Activated B cell treated with CpG ODN at 0.5 μM for 24 hours (primary cell): ENCODE results near the gene SKI. TPM values are rescaled to one million over a fixed set of nuclear protein-coding genes. Genes with fewer than 3 reads are reported as not detected.

Experiments
- ATAC-seq: fragments of 200-7000 bp; cut with Tn5 transposase; one replicate; pipeline ENCODE4 v1.10.0; 2021; ENCODE audit warnings: low read depth, mild to moderate bottlenecking, moderate library complexity
- CTCF ChIA-PET: fragments of 350-600 bp; sonication (Branson Sonifier 250); formaldehyde crosslinking; loops from one replicate; lab custom pipeline; 2021; ENCODE audit warnings: antibody characterized with exemption; lab: Charles Lee
- POLR2A ChIA-PET: fragments of 350-600 bp; sonication (Branson Sonifier 250); formaldehyde crosslinking; loops from one replicate; lab custom pipeline; 2021; ENCODE audit warnings: antibody characterized with exemption; lab: Charles Lee
- DNase-seq: peaks from one replicate; pipeline ENCODE4 v3.0.0; 2022
- H3K27ac Mint-ChIP-seq: one replicate; pipeline ENCODE4 v1.8.0; 2020; ENCODE audit warnings: mixed read lengths
- H3K27me3 Mint-ChIP-seq: one replicate; pipeline ENCODE4 v1.8.0; 2021; ENCODE audit warnings: mixed read lengths
- H3K36me3 Mint-ChIP-seq: one replicate; pipeline ENCODE4 v1.8.0; 2021; ENCODE audit warnings: low read depth, mixed read lengths
- H3K4me1 Mint-ChIP-seq: one replicate; pipeline ENCODE4 v1.8.0; 2021; ENCODE audit warnings: mixed read lengths
- H3K4me3 Mint-ChIP-seq: one replicate; pipeline ENCODE4 v1.8.0; 2020; ENCODE audit warnings: mild to moderate bottlenecking, mixed read lengths
- H3K9me3 Mint-ChIP-seq: one replicate; pipeline ENCODE4 v1.8.0; 2020; ENCODE audit warnings: mixed read lengths
- intact Hi-C: fragments of 100-400 bp; cut with micrococcal nuclease; formaldehyde crosslinking; loops from one replicate; pipeline ENCODE4 v1.15.1; 2024
- total RNA-seq: library from RNA; stranded (reverse); gene quantifications from 2 replicates; pipeline ENCODE4 v1.2.3, GENCODE V29; 2022
- TF ChIP-seq, protein P1 (sequence below): fragments of 200-600 bp; IDR thresholded peaks from one replicate; pipeline ENCODE4 v1.8.0; 2022; ENCODE audit warnings: antibody characterized with exemption, mild to moderate bottlenecking

SKI gene
- total RNA-seq, 1 donor from 2014 or later, result 37.6 TPM

DNA sequence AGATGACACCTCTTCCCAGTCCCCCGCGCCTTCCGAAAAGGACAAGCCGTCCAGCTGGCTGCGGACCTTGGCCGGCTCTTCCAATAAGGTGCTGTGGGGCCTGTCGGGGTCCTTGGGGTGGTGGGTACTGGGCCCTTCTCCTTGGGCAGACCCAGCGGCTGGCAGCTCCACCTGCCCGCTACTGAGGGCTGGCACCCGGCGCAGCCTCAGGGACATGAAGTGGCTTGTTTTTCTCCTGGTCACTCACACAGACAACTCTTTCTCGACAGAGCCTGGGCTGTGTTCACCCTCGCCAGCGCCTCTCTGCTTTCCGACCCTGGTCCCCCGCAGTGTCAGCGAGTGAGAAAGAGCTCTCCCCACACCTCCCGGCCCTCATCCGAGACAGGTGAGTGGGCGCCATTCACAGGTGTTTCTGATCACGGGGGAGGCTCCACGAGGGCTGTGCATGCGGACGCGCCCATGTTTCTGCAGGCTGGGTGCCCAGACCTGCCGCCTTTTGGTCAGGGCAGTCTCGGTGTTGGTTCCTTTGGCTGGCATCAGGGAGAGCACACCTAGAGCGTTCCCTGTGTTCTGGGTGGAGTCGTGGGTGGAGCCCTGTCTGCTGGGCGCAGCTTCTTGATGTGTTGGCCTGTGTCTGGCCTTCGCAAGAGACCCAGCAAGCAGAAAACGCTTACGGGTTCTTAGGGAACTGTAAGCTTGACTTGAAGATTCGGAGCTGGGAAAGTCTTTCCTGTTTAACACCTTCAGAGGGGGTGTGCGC lies 75.1 kb downstream of the SKI start:
- intact Hi-C loops, result no loop called here
- ATAC-seq (no peak), DNase-seq (no peak)
- H3K36me3 Mint-ChIP-seq, result peaks cover 40% of the 10 kb centered on the region
- H3K27ac Mint-ChIP-seq, result peak overlapping the region; percentile 46
- TF ChIP-seq, protein P1, sequence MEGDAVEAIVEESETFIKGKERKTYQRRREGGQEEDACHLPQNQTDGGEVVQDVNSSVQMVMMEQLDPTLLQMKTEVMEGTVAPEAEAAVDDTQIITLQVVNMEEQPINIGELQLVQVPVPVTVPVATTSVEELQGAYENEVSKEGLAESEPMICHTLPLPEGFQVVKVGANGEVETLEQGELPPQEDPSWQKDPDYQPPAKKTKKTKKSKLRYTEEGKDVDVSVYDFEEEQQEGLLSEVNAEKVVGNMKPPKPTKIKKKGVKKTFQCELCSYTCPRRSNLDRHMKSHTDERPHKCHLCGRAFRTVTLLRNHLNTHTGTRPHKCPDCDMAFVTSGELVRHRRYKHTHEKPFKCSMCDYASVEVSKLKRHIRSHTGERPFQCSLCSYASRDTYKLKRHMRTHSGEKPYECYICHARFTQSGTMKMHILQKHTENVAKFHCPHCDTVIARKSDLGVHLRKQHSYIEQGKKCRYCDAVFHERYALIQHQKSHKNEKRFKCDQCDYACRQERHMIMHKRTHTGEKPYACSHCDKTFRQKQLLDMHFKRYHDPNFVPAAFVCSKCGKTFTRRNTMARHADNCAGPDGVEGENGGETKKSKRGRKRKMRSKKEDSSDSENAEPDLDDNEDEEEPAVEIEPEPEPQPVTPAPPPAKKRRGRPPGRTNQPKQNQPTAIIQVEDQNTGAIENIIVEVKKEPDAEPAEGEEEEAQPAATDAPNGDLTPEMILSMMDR, result no peak
- no peaks in the 10 kb centered on the region for H3K27me3 Mint-ChIP-seq
- no peaks in the 10 kb centered on the region for H3K9me3 Mint-ChIP-seq
- peaks cover 52% of the 10 kb centered on the region for H3K4me1 Mint-ChIP-seq
- ChIA-PET POLR2A (interaction anchor here (4.4 to 6.5 kb wide), 2 partner anchors 10 to 109 kb away, joined by 26 to 100 read pairs; partner anchors contain the start of gene FAAP20), CTCF (interaction anchor here (0.8 to 2.8 kb wide), 4 partner anchors 9 to 74 kb away, joined by 3 to 14 read pairs (median 4); no protein-coding TSS in a partner anchor)
- H3K4me3 Mint-ChIP-seq, result no peak overlapping the region

DNA sequence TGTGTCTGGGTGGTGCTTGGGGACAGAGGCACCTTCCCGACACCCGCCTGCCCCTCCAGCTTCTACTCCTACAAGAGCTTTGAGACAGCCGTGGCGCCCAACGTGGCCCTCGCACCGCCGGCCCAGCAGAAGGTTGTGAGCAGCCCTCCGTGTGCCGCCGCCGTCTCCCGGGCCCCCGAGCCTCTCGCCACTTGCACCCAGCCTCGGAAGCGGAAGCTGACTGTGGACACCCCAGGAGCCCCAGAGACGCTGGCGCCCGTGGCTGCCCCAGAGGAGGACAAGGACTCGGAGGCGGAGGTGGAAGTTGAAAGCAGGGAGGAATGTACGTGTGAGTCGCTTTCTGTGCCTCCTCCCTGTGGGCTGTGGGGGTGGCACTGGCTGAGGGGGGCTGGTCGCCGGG lies 75.7 kb downstream of the SKI start:
- no peak for DNase-seq
- CTCF ChIA-PET, result interaction anchor here (1.1 to 1.3 kb wide), 2 partner anchors 8 to 75 kb away, joined by 3 to 5 read pairs; no protein-coding TSS in a partner anchor
- H3K36me3 Mint-ChIP-seq, result peaks cover 46% of the 10 kb centered on the region
- intact Hi-C loops, result no loop called here
- POLR2A ChIA-PET, result interaction anchor here (6.5 kb wide), 1 partner anchor 9 kb away, joined by 100 read pairs; no protein-coding TSS in a partner anchor
- no peak for ATAC-seq
- H3K9me3 Mint-ChIP-seq, result no peaks in the 10 kb centered on the region
- TF ChIP-seq, protein P1, result no peak
- H3K27me3 Mint-ChIP-seq, result no peaks in the 10 kb centered on the region
- peaks cover 47% of the 10 kb centered on the region for H3K4me1 Mint-ChIP-seq
- peak overlapping the region; percentile 41 for H3K27ac Mint-ChIP-seq
- H3K4me3 Mint-ChIP-seq, result no peak overlapping the region

DNA sequence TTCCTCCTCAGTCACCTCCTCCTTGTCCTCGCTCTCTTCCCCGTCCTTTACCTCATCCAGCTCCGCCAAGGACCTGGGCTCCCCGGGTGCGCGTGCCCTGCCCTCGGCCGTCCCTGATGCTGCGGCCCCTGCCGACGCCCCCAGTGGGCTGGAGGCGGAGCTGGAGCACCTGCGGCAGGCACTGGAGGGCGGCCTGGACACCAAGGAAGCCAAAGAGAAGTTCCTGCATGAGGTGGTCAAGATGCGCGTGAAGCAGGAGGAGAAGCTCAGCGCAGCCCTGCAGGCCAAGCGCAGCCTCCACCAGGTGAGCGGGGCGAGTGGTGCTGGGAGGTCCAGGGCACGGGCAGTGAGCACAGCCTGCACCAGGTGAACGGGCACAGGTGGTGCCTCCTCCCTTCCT lies 76.2 kb downstream of the SKI start:
- H3K4me1 Mint-ChIP-seq, result peaks cover 42% of the 10 kb centered on the region
- TF ChIP-seq, protein P1, result no peak
- CTCF ChIA-PET, result interaction anchor here (1.1 kb wide), 1 partner anchor 75 kb away, joined by 3 read pairs; no protein-coding TSS in a partner anchor
- no peak overlapping the region for H3K27ac Mint-ChIP-seq
- intact Hi-C loops, result no loop called here
- H3K4me3 Mint-ChIP-seq, result no peak overlapping the region
- H3K9me3 Mint-ChIP-seq, result no peaks in the 10 kb centered on the region
- DNase-seq, result no peak
- peaks cover 48% of the 10 kb centered on the region for H3K36me3 Mint-ChIP-seq
- H3K27me3 Mint-ChIP-seq, result no peaks in the 10 kb centered on the region
- POLR2A ChIA-PET, result interaction anchor here (0.6 to 6.5 kb wide), 2 partner anchors 9 to 59 kb away, joined by 4 to 100 read pairs; no protein-coding TSS in a partner anchor
- ATAC-seq, result no peak

DNA sequence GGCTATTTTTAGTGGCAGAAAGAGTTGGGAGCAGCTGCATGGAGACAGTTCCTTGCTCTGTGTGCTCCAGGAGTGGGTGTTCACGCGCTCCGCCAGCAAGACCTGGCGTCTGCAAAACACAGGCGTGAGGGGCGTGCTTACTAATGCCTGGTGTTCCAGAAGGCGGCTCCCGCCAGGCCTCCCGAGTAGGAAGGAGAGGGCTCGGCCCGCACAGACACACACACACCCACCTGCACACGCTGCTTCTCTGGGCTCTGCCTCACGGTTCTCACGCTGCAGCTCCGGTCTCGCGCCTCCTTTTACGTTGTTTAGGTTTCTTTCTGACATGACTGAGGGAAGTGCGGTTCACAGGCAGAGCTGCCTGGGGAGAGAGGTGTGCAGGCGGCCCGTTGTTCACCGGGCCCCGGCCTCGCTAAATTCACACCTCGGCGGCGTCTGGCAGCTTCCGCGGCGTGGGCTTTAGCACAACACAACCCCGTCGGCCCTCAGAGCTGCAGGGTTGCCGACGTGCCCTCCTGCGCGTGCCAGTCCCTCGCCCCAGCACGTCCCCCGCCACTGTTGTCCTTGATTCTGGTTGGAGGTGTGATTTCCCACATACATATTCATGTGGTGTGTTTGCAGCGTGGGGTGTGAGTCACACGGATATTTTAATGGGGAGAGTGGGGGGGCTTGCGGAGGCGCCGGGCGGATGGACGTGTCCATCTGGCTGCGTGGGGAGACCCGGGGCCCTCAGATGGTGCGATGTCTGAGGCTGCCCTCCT lies 77.0 kb downstream of the SKI start:
- ChIA-PET POLR2A (interaction anchor here (0.6 kb wide), 1 partner anchor 60 kb away, joined by 4 read pairs; no protein-coding TSS in a partner anchor), CTCF (no interaction called here)
- Mint-ChIP-seq H3K9me3 (no peaks in the 10 kb centered on the region), H3K4me3 (no peak overlapping the region), H3K27me3 (no peaks in the 10 kb centered on the region), H3K36me3 (peaks cover 50% of the 10 kb centered on the region), H3K27ac (no peak overlapping the region), H3K4me1 (peaks cover 34% of the 10 kb centered on the region)
- no peak for ATAC-seq
- intact Hi-C loops, result no loop called here
- no peak for DNase-seq
- TF ChIP-seq, protein P1, result no peak
